GM19467 (cell line): ENCODE data around the gene PPP1R18.
A peak's percentile ranks its signal among the peaks of the same experiment; 100 is the strongest.
"Not testable (repeated sequence)": the region's sequence is repeated elsewhere in the genome, so short reads cannot be mapped to it uniquely, and the experiment has no call there.

Experiments
- ATAC-seq: cut with Tn5 transposase; IDR thresholded peaks from one replicate; pipeline ENCODE4 v1.9.1; 2021; ENCODE audit warnings: mild to moderate bottlenecking, moderate library complexity; ENCODE audit not compliant: unreplicated experiment

The PPP1R18 gene

GRCh38 chr6:30670760-30671527 lies 15.5 kb downstream of the PPP1R18 start:
- ATAC-seq, result no peak

DNA sequence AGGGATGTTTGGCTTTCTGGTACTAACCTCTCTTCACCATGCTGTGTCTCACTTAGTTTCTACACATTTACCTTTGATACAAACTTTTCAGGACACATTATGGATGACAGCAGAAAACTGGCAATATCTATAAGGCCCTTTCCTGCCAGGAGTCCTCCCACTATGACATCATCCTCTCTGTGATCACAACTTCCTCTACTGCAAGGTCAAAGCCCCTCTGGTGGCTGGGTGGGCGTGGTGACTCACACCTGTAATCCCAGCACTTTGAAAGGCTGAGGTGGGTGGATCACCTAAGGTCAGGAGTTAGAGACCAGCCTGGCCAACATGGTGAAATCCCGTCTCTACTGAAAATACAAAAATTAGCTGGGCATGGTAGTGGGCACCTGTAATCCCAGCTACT lies 20.1 kb downstream of the PPP1R18 start:
- not testable (repeated sequence) for ATAC-seq

GRCh38 chr6:30664994-30665767 lies 21.3 kb downstream of the PPP1R18 start:
- ATAC-seq, result no peak

- ATAC-seq, result not testable (repeated sequence)
These were observed 28.5 kb downstream of the PPP1R18 start for GRCh38 chr6:30657922-30658321.

DNA sequence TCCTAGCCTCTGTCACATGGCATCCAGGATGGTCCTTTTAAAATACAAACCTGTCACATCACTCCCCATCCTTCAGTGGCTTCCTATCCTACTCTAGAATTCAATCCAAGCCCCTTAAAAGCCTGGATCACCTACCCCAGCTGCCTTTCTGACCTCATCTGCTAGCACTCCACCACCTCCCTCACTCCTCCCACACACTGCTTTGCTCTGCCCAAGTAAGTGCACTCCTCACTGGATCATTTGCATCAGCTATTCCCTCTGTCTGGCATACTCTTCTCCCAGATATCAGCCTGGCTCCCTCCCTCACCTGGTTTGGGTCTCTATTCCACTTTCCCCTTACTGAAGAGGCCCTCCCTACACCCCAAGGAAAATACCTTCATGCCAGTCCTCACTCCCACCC lies 29.0 kb downstream of the PPP1R18 start:
- no peak for ATAC-seq

DNA sequence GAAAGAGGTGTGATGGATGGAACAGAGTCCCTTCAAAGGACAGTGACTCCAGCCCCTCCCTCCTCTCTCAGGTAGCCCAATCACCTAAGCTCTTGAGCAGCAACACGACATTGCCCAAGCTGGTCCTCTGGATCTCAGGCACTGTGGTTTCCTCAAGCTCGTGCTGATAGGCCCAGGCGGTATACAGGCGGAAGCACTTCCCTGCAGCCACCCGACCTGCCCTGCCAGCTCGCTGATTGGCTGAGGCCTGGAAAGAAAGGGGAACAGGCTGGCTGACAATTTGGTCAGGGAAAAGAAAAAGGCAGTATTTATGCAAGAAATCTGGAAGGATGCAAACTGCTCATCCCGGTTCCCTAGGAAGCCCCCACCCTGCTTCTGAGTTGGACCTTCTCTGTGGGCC lies 29.9 kb downstream of the PPP1R18 start:
- no peak for ATAC-seq

DNA sequence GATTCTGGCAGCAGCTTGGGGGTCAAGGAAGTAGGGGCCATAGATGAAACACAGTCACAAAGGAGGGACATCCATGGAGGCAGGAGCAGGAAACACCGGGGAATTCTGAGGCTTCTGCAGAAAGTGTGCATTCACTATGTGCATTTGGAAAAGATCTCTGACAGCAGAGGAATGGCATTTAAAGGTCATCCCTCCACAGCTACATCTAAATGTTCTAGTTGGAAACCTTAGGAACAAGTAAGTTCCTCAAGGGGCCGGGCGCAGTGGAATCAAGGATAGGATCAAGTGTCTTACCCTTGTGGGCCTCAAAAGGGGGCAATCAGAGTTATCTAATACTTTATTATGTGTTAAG lies 30.7 kb downstream of the PPP1R18 start:
- no peak for ATAC-seq

DNA sequence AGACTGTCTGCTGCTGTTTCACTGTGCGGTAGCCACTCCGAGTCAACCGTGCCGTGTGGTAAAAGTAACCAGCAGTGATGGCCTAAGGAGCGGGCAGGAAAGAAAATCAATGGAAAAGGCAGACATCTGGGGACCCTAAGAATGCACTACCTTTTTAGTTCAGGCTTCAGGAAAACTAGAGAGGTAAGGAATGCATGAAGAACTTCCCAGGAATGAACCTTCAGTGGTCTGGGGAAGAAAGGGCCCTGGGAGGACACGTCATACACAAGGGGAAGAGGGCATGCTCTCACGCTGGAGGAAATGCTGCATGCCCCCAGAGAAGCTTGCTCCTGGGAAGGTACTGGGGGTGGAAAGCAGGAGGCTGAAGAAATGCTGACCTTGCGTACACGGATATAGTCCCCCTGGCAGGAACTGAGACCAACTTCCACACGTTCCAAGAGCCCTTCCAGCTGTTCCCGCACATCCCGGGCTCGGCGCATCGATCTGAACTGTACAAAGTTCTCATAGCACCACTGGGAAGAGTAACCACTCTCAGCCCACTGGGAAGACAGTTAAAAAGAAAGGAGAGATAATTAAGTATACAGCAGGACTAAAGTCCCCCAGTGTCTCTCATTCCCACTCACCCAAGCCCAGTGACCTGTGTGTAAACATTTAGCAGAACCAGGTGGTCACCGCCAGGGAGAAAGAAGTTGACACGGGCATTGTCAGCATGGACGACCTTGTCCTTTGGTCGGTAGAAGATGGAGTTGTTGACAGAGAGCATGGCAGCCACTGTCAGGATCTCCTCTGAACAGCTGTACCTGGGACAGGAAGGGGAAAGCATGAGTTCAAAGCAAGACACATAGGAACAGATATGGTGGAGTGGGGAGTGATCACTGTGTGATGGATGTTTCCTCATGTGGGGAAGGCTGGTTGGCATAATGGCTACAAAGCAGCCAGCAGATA lies 31.4 kb downstream of the PPP1R18 start:
- ATAC-seq, result no peak

DNA sequence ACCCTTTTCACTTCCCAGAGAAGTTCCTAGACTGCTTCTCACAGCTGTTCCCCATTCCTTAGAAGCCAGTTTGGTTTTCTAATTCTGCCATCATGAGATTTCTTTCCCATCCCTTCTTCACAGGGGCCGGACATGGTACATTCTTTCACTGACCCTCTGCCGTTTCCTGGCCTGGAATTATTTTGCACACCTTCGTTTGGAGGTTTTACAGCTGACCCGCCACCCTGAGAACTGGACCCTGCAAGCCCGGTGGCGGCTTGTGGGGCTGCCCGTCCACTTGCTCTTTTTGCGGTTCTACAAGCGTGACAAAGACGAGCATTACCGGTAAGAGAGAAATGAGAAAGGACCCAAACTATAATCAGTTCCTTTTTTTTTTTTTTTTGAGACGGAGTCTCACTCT lies 35.3 kb downstream of the PPP1R18 start:
- ATAC-seq, result no peak

- peak; percentile 43 for ATAC-seq
These were observed 39.0 kb downstream of the PPP1R18 start for GRCh38 chr6:30647242-30648116.

DNA sequence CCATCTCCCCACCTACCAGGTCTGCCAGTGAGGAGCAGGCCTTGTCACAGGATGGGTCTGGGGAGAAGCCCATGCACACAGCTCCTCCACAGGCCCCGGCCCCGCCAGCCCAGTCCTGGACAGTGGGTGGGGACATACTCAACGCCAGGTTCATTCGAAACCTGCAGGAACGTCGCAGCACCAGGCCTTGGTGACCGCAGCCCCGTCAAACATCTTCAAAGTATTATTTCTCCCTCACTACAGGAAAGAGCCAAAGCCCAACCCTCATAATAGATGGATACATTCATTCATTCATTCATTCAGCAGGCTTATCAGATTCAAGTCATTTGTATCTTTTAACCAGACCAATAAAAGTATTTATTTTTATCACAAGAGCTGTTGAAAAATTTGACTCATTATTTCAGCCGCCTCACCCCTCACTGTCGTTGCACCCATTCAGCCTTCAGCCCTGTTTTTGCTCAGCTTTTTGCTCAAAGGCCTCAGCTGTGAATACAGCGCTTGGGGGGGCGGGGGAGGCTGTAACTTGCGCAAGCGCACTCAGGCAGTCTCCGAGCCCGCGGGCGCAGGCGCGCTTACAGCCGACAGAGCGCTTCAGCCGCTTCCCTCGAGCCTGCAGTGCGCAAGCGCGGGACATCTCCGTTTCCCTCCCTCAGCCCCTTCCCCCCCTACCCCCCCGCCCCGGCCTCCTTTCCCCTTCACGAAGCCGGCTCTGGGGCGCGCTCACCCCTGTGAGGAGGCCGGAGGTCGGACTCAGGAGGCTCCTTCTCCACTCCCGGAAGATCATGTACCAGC lies 39.8 kb downstream of the PPP1R18 start, which contains the start of gene C6orf136:
Gene C6orf136 (plus strand): TSS at position 684 of the 792 bp plus-strand sequence. CDS start 99 bp downstream, at position 783.
- ATAC-seq, result peak; percentile 49

DNA sequence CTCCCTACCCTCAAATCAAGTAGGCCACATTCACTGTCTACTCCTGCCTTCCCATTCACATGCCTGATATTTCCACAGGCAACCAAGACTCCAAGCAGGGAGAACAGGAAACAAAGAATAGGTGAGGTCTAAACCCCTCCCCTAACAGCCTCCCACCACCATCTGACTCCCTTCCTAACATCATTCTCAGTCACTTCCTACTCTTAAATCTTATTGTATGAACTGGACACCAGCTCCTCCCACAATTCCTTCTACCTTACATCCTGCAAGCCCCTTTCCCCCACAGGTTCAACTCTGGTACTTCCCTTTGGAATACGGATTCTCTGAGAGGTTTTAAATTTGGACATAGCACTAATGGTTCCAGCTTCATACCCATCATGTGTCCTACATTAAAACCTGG lies 40.5 kb downstream of the PPP1R18 start:
- ATAC-seq, result no peak

DNA sequence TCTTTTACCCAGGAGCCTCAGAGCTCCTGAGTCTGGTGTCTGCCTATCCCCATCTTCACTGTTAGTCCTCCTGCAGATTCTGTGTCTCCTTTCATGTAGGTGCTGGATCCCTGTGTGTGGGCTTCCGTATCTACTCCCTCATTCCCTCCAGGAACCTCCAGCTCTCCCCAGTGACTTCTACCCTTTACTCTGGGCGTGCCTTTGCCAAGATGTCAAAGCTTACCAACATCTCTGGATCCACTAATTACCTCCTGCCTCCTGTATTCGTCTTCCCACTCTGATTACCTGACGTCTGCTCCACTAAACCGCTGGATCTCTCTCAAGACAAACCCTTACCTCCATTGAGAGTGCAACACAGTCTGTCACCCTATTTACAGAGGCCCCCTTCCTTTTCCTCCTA lies 41.7 kb downstream of the PPP1R18 start:
- ATAC-seq, result no peak

GRCh38 chr6:30643656-30644055 lies 42.8 kb downstream of the PPP1R18 start:
- ATAC-seq, result no peak

DNA sequence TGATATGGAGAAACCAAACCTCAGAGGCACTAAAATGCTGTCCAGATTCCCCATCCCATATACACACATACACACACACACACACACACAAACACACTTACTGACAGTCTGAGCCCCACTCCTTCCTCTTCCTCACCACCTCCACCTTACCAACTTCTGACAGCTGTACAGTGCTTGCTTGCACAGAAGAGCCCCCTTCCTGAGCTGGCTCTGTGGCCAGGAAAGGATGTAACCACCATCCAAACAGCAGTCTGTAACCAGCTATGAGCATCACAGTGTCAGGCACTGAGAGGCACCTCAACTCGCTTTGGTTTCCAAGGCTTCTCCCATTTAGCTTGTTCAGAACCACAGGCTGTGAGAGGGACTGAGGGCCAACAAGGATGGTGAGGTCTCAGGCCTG lies 45.4 kb downstream of the PPP1R18 start:
- ATAC-seq, result no peak

DNA sequence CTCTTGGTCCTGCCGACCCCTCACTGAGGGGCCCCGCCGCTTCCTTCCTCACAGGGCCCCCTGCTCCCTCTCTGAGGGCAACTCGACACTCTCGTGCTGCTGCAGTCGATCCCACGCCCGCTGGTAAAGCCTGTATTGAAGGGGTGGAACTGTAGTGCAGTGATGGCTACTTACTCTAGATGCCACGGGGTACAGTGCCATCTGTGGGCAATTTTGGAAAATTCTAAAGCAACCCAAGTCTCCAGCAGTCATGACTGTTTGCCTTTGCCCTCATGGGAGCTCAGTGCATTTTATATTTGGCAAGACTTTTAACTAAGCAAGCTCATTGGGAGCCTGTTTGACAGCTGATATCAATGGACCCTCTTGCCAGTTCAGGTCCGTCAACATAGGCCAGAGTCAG lies 46.0 kb downstream of the PPP1R18 start:
- ATAC-seq, result no peak

DNA sequence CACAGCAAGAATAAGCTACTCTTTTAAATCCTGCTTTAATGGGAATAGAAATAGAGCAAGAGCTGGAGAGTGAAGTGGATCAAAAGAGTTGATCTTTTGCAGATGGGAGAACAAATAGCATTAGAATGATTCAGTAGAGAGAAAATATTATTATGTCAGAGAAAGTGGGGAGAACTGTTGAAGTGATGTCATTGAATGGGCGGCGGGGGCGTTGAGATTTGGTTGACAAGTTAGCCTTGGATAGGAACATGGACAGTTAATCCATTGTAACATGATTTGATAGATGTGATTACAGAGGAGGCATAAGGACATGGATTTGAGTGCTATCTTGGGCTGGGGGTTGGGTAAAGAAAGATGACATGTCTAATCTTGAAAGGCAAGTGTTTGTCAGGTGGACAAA lies 50.6 kb downstream of the PPP1R18 start:
- no peak for ATAC-seq

DNA sequence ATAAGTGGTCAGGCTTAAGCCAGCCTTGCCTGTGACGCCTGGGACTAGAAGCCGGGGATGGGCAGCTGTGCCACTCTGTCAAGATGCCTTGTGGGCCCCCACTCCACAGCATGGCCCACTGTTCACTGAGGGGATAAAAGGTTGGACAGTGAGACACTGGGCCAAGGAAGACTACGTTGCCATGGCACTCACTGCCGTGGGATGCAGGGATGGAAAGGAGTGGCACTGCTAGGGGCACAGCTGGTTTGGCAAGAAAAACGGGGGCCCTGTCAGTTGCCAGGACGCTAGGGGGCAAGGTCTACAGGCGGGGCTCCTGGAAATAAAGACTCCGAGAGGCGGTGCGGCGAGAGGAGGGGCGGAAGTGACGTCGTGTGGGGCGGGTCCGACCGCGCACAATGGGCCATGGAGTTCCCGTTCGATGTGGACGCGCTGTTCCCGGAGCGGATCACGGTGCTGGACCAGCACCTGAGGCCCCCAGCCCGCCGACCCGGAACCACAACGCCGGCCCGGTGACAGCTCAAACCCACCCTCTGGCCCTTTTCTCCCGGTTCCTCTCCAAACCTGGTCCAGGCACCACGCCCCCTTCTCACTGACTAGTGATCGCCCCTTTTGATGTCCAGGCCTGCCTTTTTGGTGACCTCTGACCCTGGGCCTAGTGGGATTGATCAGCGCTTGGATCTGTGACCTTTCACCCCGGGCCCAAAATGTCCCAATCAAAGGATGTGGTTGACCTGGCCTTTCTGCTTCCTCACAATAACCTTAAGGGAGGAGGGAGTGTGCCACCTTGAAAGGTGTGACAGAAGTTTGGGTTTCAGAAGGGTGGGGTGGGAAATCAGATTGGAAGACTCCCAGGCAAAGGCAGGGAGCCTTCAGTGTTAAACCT lies 59.7 kb downstream of the PPP1R18 start, which contains the start of gene ATAT1:
Gene ATAT1 (plus strand): TSS at position 391 of the 883 bp plus-strand sequence.
- ATAC-seq, result peak; percentile 54
